ENCODE data around the gene METTL26. TPM values are rescaled to one million over a fixed set of nuclear protein-coding genes. Genes with fewer than 3 reads are reported as not detected.
A peak's percentile ranks its signal among the peaks of the same experiment; 100 is the strongest.

METTL26 gene
- total and polyA plus RNA-seq, 8 donors: 18.8 to 130 (median 27.2) TPM

DNA sequence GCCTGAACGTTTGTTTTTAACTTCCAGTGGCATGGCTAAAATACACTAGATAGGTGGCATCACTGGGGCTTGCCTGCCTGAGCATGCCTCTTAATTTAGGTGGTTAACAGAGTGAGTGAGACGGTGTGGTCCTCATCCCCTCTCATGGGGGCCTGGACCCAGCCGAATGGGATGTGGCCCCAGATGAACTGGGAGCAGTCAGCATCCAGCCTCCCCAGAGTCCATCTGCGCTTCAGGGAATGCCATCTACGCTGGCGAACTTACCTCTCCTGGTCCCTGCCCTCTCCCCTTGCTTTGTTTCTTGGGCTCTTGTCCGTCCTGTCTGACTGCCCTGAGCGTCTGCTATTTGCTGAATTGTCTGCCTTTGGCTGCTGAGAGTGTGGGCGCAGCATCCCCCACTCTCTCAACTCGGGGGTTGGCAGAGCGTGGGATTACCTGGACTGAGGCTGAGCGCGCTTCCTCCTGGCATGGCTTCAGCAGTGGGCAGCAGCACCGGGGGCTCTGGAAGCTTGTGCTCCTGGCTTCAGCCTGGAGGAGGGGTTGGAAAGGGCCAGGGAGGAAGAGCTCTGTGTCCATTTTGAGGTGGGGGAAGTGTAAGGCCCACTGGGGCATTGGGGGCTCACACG, 44.1 kb downstream of the METTL26 start:
- Histone ChIP-seq H3K4me3 (peak overlapping the region in 3 of 4 donors; percentile 7 to 65 (median 65)), H3K36me3 (no peaks in the 10 kb centered on the region), H3K27ac (peak overlapping the region; percentile 86 to 98 (median 97)), H3K4me1 (peaks cover 58 to 65% (median 60%) of the 10 kb centered on the region in 3 donors), H3K9me3 (no peaks in the 10 kb centered on the region), H3K27me3 (no peaks in the 10 kb centered on the region)
- TF ChIP-seq, protein P1, sequence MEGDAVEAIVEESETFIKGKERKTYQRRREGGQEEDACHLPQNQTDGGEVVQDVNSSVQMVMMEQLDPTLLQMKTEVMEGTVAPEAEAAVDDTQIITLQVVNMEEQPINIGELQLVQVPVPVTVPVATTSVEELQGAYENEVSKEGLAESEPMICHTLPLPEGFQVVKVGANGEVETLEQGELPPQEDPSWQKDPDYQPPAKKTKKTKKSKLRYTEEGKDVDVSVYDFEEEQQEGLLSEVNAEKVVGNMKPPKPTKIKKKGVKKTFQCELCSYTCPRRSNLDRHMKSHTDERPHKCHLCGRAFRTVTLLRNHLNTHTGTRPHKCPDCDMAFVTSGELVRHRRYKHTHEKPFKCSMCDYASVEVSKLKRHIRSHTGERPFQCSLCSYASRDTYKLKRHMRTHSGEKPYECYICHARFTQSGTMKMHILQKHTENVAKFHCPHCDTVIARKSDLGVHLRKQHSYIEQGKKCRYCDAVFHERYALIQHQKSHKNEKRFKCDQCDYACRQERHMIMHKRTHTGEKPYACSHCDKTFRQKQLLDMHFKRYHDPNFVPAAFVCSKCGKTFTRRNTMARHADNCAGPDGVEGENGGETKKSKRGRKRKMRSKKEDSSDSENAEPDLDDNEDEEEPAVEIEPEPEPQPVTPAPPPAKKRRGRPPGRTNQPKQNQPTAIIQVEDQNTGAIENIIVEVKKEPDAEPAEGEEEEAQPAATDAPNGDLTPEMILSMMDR (IDR thresholded peaks at IDR 0.05): no peak
- FAIRE-seq: no peak
- peak in 3 of 6 donors; percentile 23 to 58 (median 43) for DNase-seq
- no peak for ATAC-seq
- intact Hi-C loops (cut with DNase I): no loop called here
- WGBS, 2 donors: 59 to 72% methylated on average over 15 of the region's 15 CpGs

- WGBS, 2 donors: 31 to 50% methylated on average over 8 of the region's 8 CpGs
- peaks cover 51 to 65% (median 60%) of the 10 kb centered on the region in 3 donors for H3K4me1 ChIP-seq
- TF ChIP-seq, protein P1 (IDR thresholded peaks at IDR 0.05): no peak
- no peaks in the 10 kb centered on the region for H3K27me3 ChIP-seq
- ATAC-seq (no peak), FAIRE-seq (no peak), DNase-seq (peak in 4 of 6 donors; percentile 15 to 55 (median 24))
- H3K27ac ChIP-seq: peak overlapping the region in 3 of 4 donors; percentile 97 to 98 (median 97)
- intact Hi-C loops (cut with DNase I): no loop called here
- no peaks in the 10 kb centered on the region for H3K36me3 ChIP-seq
- no peaks in the 10 kb centered on the region for H3K9me3 ChIP-seq
- peak overlapping the region in 3 of 4 donors; percentile 43 to 65 (median 65) for H3K4me3 ChIP-seq
These were observed 44.9 kb downstream of the METTL26 start for GRCh38 chr16:591231-591630.

- peak overlapping the region; percentile 72 to 98 (median 97) for H3K27ac ChIP-seq
- no peak for FAIRE-seq
- ATAC-seq: no peak
- no peak for DNase-seq
- H3K4me3 ChIP-seq: peak overlapping the region; percentile 43 to 69 (median 65)
- peaks cover 47 to 60% (median 56%) of the 10 kb centered on the region in 3 donors for H3K4me1 ChIP-seq
- 20 to 24% methylated on average over 10 of the region's 10 CpGs for WGBS, 2 donors
- no peaks in the 10 kb centered on the region for H3K27me3 ChIP-seq
- H3K9me3 ChIP-seq: no peaks in the 10 kb centered on the region
- no peaks in the 10 kb centered on the region for H3K36me3 ChIP-seq
- intact Hi-C loops (cut with DNase I): no loop called here
- TF ChIP-seq, protein P1 (IDR thresholded peaks at IDR 0.05): no peak
These were observed 45.3 kb downstream of the METTL26 start for GRCh38 chr16:590815-591200.

DNA sequence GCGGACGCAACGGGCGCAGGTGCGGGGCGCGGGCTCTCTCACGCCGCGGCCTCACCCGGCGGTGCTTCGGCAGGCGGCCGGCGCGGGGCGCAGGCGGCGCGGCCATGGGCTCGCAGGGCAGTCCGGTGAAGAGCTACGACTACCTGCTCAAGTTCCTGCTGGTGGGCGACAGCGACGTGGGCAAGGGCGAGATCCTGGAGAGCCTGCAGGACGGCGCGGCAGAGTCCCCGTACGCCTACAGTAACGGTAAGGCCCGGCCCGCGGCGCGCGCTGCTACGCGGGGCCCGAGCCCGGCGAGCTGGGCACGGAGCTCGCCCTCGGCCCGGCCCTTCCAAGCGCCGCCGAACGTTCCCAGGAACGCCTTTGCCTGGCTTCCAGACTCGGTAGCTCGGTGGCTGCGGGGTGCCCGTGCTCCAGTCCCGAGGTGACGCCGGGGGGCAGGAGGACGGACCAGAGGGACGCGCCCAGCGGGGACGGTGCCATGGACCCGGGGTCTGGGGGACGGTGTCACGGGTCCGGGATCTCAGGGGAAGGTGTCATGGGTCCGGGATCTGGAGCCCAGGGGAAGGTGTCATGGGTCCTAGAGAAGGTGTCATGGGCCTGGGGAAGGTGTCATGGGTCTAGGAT, 45.8 kb downstream of the METTL26 start:
- 0 to 1% methylated on average over 57 to 71 of the region's 71 CpGs for WGBS, 2 donors
- DNase-seq: peak in 4 of 6 donors; percentile 52 to 92 (median 80)
- peaks cover 43 to 55% (median 54%) of the 10 kb centered on the region in 3 donors for H3K4me1 ChIP-seq

More for the DNA sequence above, 45.8 kb downstream of the METTL26 start:
- intact Hi-C loops (cut with DNase I): no loop called here
- Histone ChIP-seq H3K27ac (peak overlapping the region; percentile 72 to 97 (median 90)), H3K9me3 (no peaks in the 10 kb centered on the region), H3K36me3 (no peaks in the 10 kb centered on the region), H3K4me3 (peak overlapping the region; percentile 43 to 69 (median 65)), H3K27me3 (no peaks in the 10 kb centered on the region)
- no peak for ATAC-seq
- FAIRE-seq: no peak
- TF ChIP-seq, protein P1 (IDR thresholded peaks at IDR 0.05): no peak
